HepG2 (cell line): ENCODE measurements around the gene SPINDOC. TPM values are rescaled to one million over a fixed set of nuclear protein-coding genes. Genes with fewer than 3 reads are reported as not detected.

ENCODE experiments used
- ATAD3A ChIP-seq: sonication (generic); formaldehyde crosslinking; IDR thresholded peaks from 2 replicates; pipeline ENCODE4 v1.4.0; 2020; ENCODE audit warnings: missing genetic modification reagents
- BCL6 ChIP-seq: IDR thresholded peaks from 2 replicates; pipeline ENCODE4 v1.6.1; 2016; ENCODE audit warnings: missing genetic modification reagents, missing compliant biosample characterization
- FIP1L1 ChIP-seq: fragments of 200-400 bp; formaldehyde crosslinking; IDR thresholded peaks from 2 replicates; pipeline ENCODE4 v1.6.1; 2018; ENCODE audit warnings: low read depth, mild to moderate bottlenecking, low read length, moderate library complexity, borderline replicate concordance; ENCODE audit not compliant: insufficient read depth
- MAFF ChIP-seq: IDR thresholded peaks from 2 replicates; pipeline ENCODE4 v1.6.1; 2011; ENCODE audit warnings: low read depth, low read length, improper control_type of control experiment
- MEIS1 ChIP-seq: sonication (generic); formaldehyde crosslinking; IDR thresholded peaks from 2 replicates; pipeline ENCODE4 v1.9.0; 2021; ENCODE audit warnings: mild to moderate bottlenecking, missing genetic modification reagents, moderate library complexity, borderline replicate concordance
- NONO ChIP-seq, 2 experiments: fragments of 450-650 bp in 1 of 2; sonication (generic) in 1 of 2; formaldehyde crosslinking in 1 of 2; IDR thresholded peaks in 1 of 2; conservative IDR thresholded peaks in 1 of 2; 2 replicates each; pipeline versions ENCODE4 v1.6.1 to v1.8.0; 2017 to 2022; ENCODE audit warnings: mild to moderate bottlenecking in 1 of 2, missing genetic modification reagents in 1 of 2, moderate library complexity in 1 of 2
- TBP ChIP-seq: sonication (generic); formaldehyde crosslinking; IDR thresholded peaks from 2 replicates; pipeline ENCODE4 v1.5.0; 2020; ENCODE audit warnings: missing genetic modification reagents
- YEATS4 ChIP-seq: sonication (generic); formaldehyde crosslinking; IDR thresholded peaks from 2 replicates; pipeline ENCODE4 v1.4.0; 2020; ENCODE audit warnings: missing genetic modification reagents, borderline replicate concordance
- ZNF468 ChIP-seq: sonication (generic); formaldehyde crosslinking; IDR thresholded peaks from 2 replicates; pipeline ENCODE4 v1.8.0; 2022; ENCODE audit warnings: mild to moderate bottlenecking, moderate library complexity, missing genetic modification reagents
- ZNF510 ChIP-seq: sonication (generic); formaldehyde crosslinking; IDR thresholded peaks from 2 replicates; pipeline ENCODE4 v1.4.0; 2020; ENCODE audit warnings: low read depth, mild to moderate bottlenecking, missing genetic modification reagents
- ZZZ3 ChIP-seq: sonication (generic); formaldehyde crosslinking; IDR thresholded peaks from 2 replicates; pipeline ENCODE4 v1.4.0; 2020; ENCODE audit warnings: missing genetic modification reagents, mild to moderate bottlenecking, borderline replicate concordance
- polyA plus RNA-seq, 8 experiments: library from polyadenylated mRNA; depleted of rRNA in 3 of 8; stranded (reverse) in 7 of 8; unstranded in 1 of 8; fragments of >200 nt; fragmentation: Illumina TruSeq in 4 of 8; extraction: Trizol in 4 of 8; gene quantifications; 2 replicates each; pipeline versions ENCODE4 v1.2.1 to v1.2.3, GENCODE V29; 2011 to 2016; ENCODE audit warnings: low read depth in 4 of 8, missing spikeins in 1 of 8, mixed read lengths in 1 of 8; ENCODE audit not compliant: insufficient read depth in 1 of 8
- total RNA-seq, 5 experiments: library from RNA; depleted of rRNA; stranded (reverse); fragments of >200 nt; fragmentation: Illumina TruSeq; extraction: Trizol; gene quantifications; 2 replicates each; pipeline ENCODE4 v1.2.3, GENCODE V29; 2016; ENCODE audit warnings: low read depth in 1 of 5
- TF ChIP-seq, protein P1 (sequence below): sonication (generic); formaldehyde crosslinking; IDR thresholded peaks from 2 replicates; pipeline ENCODE4 v1.8.1; 2023; ENCODE audit warnings: missing genetic modification reagents, mild to moderate bottlenecking, borderline replicate concordance
- TF ChIP-seq, protein P2 (sequence below): sonication (generic); formaldehyde crosslinking; IDR thresholded peaks from 2 replicates; pipeline ENCODE4 v1.4.0; 2020; ENCODE audit warnings: missing genetic modification reagents
- TF ChIP-seq, protein P3 (sequence below): sonication (generic); formaldehyde crosslinking; IDR thresholded peaks from 2 replicates; pipeline ENCODE4 v1.4.0; 2020; ENCODE audit warnings: mild to moderate bottlenecking, missing genetic modification reagents
- TF ChIP-seq, protein P4 (sequence below): IDR thresholded peaks from 2 replicates; pipeline ENCODE4 v1.6.1; 2016; ENCODE audit warnings: control low read depth
- TF ChIP-seq, protein P5 (sequence below): IDR thresholded peaks from 2 replicates; pipeline ENCODE4 v1.6.1; 2016
- TF ChIP-seq, protein P6 (sequence below): sonication (generic); formaldehyde crosslinking; IDR thresholded peaks from 2 replicates; pipeline ENCODE4 v1.4.0; 2020; ENCODE audit warnings: missing genetic modification reagents, borderline replicate concordance
- TF ChIP-seq, protein P7 (sequence below): sonication (generic); formaldehyde crosslinking; IDR thresholded peaks from 2 replicates; pipeline ENCODE4 v1.8.0; 2022; ENCODE audit warnings: missing genetic modification reagents, mild to moderate bottlenecking, inconsistent platforms, borderline replicate concordance

The SPINDOC gene
- total and polyA plus RNA-seq, 2 of the 13 experiments (the other 11 are each of a cell fraction or from before 2014, with no cell fraction given) = 21.4 to 29.9 TPM

DNA sequence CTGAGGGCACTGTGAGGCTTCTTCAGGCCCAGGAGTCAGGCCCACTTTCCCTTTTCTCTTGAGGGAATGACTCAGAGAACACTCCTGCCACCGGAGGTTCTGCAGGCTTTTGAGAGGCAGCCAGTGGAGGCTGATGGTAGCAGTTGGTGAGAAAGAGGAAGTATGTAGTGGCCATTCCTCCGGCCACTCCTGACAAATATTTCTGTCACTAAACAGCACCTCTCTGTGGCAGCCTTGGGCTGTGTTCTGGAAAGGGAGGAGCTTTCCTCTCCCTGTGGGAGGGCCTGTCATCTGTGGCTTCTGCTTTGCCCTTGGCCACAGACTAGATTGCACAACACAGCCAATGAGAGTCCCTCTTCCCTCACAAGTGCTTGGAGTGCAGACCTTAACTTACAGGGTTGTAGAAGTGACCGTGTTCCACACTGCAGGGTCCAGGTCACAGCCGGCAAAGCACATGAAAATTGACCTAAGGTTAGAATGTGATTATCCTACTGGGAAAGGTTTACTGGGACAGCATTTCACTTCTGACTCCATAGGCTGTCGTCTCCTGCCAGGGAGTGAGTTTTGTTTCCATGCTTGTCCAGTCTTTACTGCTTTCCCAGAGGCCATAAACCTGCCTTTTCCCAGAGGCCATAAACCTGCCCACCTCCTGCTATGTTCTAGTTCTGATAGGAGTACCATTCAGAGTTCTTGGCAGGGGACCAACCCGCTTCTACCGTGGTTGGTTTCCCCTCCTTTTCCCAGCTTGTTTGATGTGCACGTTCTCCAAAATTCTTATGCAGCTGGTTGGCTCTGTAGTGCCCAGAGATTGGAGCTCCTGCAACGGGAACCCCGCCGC lies 58.9 kb downstream of the SPINDOC start (continued):
- no peak for TF ChIP-seq MEIS1 (CRISPR knock-in tag)
- TF ChIP-seq, protein P1, sequence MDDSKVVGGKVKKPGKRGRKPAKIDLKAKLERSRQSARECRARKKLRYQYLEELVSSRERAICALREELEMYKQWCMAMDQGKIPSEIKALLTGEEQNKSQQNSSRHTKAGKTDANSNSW (CRISPR knock-in tag) = no peak
- TF ChIP-seq TBP (CRISPR knock-in tag) = no peak
- no peak for TF ChIP-seq ATAD3A (CRISPR knock-in tag)
- TF ChIP-seq, protein P2, sequence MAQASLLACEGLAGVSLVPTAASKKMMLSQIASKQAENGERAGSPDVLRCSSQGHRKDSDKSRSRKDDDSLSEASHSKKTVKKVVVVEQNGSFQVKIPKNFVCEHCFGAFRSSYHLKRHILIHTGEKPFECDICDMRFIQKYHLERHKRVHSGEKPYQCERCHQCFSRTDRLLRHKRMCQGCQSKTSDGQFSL (CRISPR knock-in tag) = no peak
- no peak for TF ChIP-seq ZNF510 (CRISPR knock-in tag)
- TF ChIP-seq, protein P3, sequence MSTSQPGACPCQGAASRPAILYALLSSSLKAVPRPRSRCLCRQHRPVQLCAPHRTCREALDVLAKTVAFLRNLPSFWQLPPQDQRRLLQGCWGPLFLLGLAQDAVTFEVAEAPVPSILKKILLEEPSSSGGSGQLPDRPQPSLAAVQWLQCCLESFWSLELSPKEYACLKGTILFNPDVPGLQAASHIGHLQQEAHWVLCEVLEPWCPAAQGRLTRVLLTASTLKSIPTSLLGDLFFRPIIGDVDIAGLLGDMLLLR (CRISPR knock-in tag) = 0 out of 2 replicates have a peak, but pooled peaks have one; percentile 53
- no peak for TF ChIP-seq ZNF468 (CRISPR knock-in tag)
- TF ChIP-seq, protein P4, sequence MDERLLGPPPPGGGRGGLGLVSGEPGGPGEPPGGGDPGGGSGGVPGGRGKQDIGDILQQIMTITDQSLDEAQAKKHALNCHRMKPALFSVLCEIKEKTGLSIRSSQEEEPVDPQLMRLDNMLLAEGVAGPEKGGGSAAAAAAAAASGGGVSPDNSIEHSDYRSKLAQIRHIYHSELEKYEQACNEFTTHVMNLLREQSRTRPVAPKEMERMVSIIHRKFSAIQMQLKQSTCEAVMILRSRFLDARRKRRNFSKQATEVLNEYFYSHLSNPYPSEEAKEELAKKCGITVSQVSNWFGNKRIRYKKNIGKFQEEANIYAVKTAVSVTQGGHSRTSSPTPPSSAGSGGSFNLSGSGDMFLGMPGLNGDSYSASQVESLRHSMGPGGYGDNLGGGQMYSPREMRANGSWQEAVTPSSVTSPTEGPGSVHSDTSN = no peak
- no peak for TF ChIP-seq MAFF
- TF ChIP-seq YEATS4 (CRISPR knock-in tag) = peak; percentile 71; the same call in 1 of the 2 replicates
- TF ChIP-seq BCL6 = peak; percentile 70
- TF ChIP-seq FIP1L1 = no peak
- TF ChIP-seq, protein P5, sequence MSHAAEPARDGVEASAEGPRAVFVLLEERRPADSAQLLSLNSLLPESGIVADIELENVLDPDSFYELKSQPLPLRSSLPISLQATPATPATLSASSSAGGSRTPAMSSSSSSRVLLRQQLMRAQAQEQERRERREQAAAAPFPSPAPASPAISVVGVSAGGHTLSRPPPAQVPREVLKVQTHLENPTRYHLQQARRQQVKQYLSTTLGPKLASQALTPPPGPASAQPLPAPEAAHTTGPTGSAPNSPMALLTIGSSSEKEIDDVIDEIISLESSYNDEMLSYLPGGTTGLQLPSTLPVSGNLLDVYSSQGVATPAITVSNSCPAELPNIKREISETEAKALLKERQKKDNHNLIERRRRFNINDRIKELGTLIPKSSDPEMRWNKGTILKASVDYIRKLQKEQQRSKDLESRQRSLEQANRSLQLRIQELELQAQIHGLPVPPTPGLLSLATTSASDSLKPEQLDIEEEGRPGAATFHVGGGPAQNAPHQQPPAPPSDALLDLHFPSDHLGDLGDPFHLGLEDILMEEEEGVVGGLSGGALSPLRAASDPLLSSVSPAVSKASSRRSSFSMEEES (CRISPR knock-in tag) = no peak; the same call in 1 of the 2 replicates
- TF ChIP-seq, protein P6, sequence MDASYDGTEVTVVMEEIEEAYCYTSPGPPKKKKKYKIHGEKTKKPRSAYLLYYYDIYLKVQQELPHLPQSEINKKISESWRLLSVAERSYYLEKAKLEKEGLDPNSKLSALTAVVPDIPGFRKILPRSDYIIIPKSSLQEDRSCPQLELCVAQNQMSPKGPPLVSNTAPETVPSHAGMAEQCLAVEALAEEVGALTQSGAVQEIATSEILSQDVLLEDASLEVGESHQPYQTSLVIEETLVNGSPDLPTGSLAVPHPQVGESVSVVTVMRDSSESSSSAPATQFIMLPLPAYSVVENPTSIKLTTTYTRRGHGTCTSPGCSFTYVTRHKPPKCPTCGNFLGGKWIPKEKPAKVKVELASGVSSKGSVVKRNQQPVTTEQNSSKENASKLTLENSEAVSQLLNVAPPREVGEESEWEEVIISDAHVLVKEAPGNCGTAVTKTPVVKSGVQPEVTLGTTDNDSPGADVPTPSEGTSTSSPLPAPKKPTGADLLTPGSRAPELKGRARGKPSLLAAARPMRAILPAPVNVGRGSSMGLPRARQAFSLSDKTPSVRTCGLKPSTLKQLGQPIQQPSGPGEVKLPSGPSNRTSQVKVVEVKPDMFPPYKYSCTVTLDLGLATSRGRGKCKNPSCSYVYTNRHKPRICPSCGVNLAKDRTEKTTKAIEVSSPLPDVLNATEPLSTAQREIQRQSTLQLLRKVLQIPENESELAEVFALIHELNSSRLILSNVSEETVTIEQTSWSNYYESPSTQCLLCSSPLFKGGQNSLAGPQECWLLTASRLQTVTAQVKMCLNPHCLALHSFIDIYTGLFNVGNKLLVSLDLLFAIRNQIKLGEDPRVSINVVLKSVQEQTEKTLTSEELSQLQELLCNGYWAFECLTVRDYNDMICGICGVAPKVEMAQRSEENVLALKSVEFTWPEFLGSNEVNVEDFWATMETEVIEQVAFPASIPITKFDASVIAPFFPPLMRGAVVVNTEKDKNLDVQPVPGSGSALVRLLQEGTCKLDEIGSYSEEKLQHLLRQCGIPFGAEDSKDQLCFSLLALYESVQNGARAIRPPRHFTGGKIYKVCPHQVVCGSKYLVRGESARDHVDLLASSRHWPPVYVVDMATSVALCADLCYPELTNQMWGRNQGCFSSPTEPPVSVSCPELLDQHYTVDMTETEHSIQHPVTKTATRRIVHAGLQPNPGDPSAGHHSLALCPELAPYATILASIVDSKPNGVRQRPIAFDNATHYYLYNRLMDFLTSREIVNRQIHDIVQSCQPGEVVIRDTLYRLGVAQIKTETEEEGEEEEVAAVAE = peak; percentile 93
- no peak for TF ChIP-seq ZZZ3 (CRISPR knock-in tag)
- TF ChIP-seq, protein P7, sequence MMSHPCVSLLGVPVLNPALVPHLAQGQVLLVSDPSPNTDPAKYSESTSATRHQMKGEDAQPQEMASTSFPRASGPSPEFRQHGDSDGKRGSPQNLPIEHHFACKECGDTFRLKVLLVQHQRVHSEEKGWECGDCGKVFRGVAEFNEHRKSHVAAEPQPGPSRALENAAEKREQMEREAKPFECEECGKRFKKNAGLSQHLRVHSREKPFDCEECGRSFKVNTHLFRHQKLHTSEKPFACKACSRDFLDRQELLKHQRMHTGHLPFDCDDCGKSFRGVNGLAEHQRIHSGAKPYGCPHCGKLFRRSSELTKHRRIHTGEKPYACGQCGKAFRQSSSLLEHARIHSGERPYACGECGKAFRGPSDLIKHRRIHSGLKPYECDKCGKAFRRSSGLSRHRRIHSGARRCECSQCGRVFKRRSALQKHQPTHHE (CRISPR knock-in tag) = no peak
- no peak for TF ChIP-seq NONO (IDR thresholded peaks at IDR 0.05)
- TF ChIP-seq NONO (CRISPR knock-in tag; conservative IDR thresholded peaks at IDR 0.05) = 0 out of 2 replicates have a peak, but pooled peaks have one; percentile 54
